Measurements from ENCODE around the gene PCSK5. TPM values are rescaled to one million over a fixed set of nuclear protein-coding genes. Genes with fewer than 3 reads are reported as not detected.
"Not testable (repeated sequence)": the region's sequence is repeated elsewhere in the genome, so short reads cannot be mapped to it uniquely, and the experiment has no call there.

The PCSK5 gene
- total RNA-seq, 1 experiment from 2014 or later, result 6.9 TPM

GRCh38 chr9:76316069-76316468 is 425.6 kb downstream of the PCSK5 start:
- Histone ChIP-seq H3K9ac (ENCODE audit: low read length) (no peak overlapping the region), H3K27me3 (ENCODE audit: insufficient read depth, low read length) (no peaks in the 10 kb centered on the region), H3K27ac (ENCODE audit: low read depth, low read length) (no peak overlapping the region), H4K20me1 (ENCODE audit: insufficient read depth) (no peaks in the 10 kb centered on the region), H3K4me2 (ENCODE audit: low read length) (no peak overlapping the region), H3K9me2 (ENCODE audit: insufficient read depth) (no peaks in the 10 kb centered on the region), H3K4me1 (ENCODE audit: control insufficient read depth in 1 of 2, insufficient read depth in 2 of 2, low read length in 2 of 2) (no peaks in the 10 kb centered on the region), H3K4me3 (replicated peaks in 1 of 2; ENCODE audit: low read depth in 1 of 2, low read length in 2 of 2) (no peak overlapping the region), H3K79me2 (ENCODE audit: insufficient read depth, low read length) (no peaks in the 10 kb centered on the region), H3K36me3 (ENCODE audit: control insufficient read depth in 1 of 2, insufficient read depth in 2 of 2, low read length in 2 of 2) (no peaks in the 10 kb centered on the region), H2AFZ (ENCODE audit: low read depth, low read length, poor library complexity, severe bottlenecking) (no peak overlapping the region), H3K9me3 (ENCODE audit: control insufficient read depth in 1 of 2, insufficient read depth in 1 of 2, low read depth in 1 of 2, low read length in 2 of 2) (no peaks in the 10 kb centered on the region)
- intact Hi-C loops (cut with micrococcal nuclease), result no loop called here
- BruUV-seq (replicated peaks), result no TSS peak
- ChIA-PET CTCF (interaction anchor here (1.4 kb wide), 1 partner anchor 9 kb away, joined by 4 read pairs; no protein-coding TSS in a partner anchor), POLR2A (no interaction called here), RAD21 (ENCODE audit: low non-redundant PET in 1 of 2, low total read pairs in 2 of 2, uncharacterized antibody in 2 of 2, unreplicated experiment in 2 of 2) (no interaction called here)
- ATAC-seq (no peak), DNase-seq (ENCODE audit: low read depth, low spot score) (no peak)
- no peak for TF ChIP-seq CBX3 (IDR thresholded peaks at IDR 0.05; ENCODE audit: low read depth)
- TF ChIP-seq, protein P1, sequence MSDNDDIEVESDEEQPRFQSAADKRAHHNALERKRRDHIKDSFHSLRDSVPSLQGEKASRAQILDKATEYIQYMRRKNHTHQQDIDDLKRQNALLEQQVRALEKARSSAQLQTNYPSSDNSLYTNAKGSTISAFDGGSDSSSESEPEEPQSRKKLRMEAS (IDR thresholded peaks at IDR 0.05), result no peak
- TF ChIP-seq POLR2AphosphoS5 (IDR thresholded peaks at IDR 0.05; ENCODE audit: low read depth, low read length), result no peak
- TF ChIP-seq CEBPB (IDR thresholded peaks at IDR 0.05; ENCODE audit: low read depth), result no peak
- TF ChIP-seq CTCF (IDR thresholded peaks at IDR 0.05 in 2 of 3, conservative IDR thresholded peaks at IDR 0.05 in 1 of 3; ENCODE audit: borderline replicate concordance in 1 of 3, insufficient read depth in 1 of 3, low read depth in 2 of 3, low read length in 2 of 3), result no peak
- no peak for TF ChIP-seq SRF (IDR thresholded peaks at IDR 0.05; ENCODE audit: low read depth)

DNA sequence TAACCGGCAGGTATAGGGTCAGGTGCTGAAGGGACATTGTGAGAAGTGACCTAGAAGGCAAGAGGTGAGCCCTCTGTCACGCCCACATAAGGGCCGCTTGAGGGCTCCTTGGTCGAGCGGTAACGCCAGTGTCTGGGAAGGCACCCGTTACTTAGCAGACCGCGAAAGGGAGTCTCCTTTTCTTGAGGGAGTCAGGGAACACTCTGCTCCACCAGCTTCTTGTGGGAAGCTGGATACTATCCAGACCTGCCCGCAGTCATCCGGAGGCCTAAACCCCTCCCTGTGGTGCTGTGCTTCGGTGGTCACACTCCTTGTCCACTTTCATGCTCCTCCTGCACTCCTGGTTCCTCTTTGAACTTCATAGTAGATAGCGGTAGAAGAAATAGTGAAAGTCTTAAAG is 429.0 kb downstream of the PCSK5 start:
- H3K79me2 ChIP-seq (ENCODE audit: insufficient read depth, low read length); intact Hi-C loops (cut with micrococcal nuclease); H3K9me3 ChIP-seq (ENCODE audit: control insufficient read depth in 1 of 2, insufficient read depth in 1 of 2, low read depth in 1 of 2, low read length in 2 of 2); H3K27me3 ChIP-seq (ENCODE audit: insufficient read depth, low read length); H3K4me2 ChIP-seq (ENCODE audit: low read length); ATAC-seq; H3K36me3 ChIP-seq (ENCODE audit: control insufficient read depth in 1 of 2, insufficient read depth in 2 of 2, low read length in 2 of 2); RAD21 ChIA-PET (ENCODE audit: low non-redundant PET in 1 of 2, low total read pairs in 2 of 2, uncharacterized antibody in 2 of 2, unreplicated experiment in 2 of 2); H3K9ac ChIP-seq (ENCODE audit: low read length); H2AFZ ChIP-seq (ENCODE audit: low read depth, low read length, poor library complexity, severe bottlenecking); CTCF ChIA-PET; DNase-seq (ENCODE audit: low read depth, low spot score); H3K4me1 ChIP-seq (ENCODE audit: control insufficient read depth in 1 of 2, insufficient read depth in 2 of 2, low read length in 2 of 2); POLR2A ChIA-PET; H3K9me2 ChIP-seq (ENCODE audit: insufficient read depth); H4K20me1 ChIP-seq (ENCODE audit: insufficient read depth); H3K4me3 ChIP-seq (replicated peaks in 1 of 2; ENCODE audit: low read depth in 1 of 2, low read length in 2 of 2); BruUV-seq (replicated peaks); H3K27ac ChIP-seq (ENCODE audit: low read depth, low read length): not testable (repeated sequence)
